Urothelium cell line (cell line): Measurements from ENCODE around the gene EZH2.

Experiments used
- DNase-seq: peaks from one replicate; pipeline ENCODE4 v3.0.0; 2011; ENCODE audit warnings: low spot score, mixed read lengths
- FAIRE-seq: peaks from 2 replicates; lab custom pipeline; 2011; peaks lifted over from hg19 to GRCh38; lab: Jason Lieb, UNC

Gene EZH2

DNA sequence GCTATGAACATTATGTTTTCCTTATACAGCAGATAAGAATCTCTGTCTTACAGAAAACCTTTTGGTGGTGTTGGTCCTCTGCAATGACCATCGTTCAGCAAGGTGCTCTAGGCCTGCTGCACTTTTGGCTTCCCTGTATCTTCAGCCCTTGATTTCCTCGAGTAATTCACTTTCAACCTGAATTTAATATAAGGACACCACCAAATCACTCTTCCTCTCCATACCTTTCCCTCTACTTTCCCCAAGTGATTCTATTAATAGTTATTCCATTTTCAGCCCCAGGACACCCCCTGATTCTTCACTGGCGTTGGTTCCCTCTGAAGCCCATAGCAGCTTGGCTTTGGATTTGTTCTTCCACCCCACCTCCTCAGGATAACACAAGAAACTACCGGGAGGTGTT, 72.2 kb downstream of the EZH2 start:
- no peak for FAIRE-seq

DNA sequence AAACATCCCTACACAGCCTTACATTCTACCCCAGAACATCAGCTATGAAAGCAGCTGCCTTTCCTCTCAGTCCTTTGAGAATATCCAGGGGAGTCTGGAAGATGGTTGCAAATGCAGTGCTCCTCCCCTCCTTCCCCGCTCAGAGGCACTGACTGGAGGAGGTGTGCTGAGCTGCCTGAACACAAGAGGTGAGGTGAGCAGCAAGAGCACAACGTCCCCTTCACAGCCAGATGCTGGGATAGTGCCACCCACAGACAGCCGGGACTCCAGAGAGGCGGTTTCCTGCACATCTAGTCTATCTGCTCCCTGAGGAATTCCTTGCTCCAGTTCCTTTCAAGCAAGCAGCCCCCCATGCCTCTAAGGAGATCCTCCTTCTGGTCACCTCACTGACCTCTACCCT, 74.2 kb downstream of the EZH2 start:
- FAIRE-seq (no peak), DNase-seq (no peak)

More for the DNA sequence above, 72.2 kb downstream of the EZH2 start:
- DNase-seq: no peak

DNA sequence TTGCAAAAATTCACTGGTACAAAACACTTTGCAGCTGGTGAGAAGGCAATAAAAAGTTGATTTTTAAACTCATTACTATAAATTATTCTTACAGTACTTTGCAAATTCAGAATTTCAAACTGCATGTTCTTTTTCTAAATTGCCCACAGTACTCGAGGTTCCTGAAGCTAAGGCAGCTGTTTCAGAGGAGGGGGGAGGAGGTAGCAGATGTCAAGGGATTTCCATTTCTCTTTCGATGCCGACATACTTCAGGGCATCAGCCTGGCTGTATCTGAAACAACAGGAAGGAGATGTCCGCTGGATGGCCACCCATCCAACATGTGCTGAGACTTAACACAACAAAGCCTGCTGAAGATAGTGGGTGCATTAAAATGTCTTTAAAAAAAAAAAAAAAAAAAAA, 76.7 kb downstream of the EZH2 start:
- DNase-seq (no peak), FAIRE-seq (no peak)

DNA sequence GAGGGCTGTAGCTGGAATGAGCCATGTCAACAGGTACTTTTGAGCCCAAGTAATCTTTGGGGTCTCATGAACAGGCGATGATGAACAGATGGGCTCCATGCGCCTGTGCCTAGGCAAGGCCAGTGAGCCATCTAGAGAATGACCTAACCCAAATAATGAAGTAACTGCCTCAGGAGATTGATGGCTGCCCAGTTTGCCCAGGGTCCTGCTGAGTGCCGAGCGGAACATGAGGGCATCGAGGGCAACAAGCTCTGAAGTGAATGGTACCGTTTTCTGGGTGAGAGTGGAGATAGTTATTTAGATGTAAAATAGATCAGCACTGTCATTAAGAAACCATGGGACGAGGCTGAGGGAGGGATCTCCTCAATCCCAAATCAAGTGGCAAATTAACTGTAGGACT, 77.9 kb downstream of the EZH2 start:
- no peak for FAIRE-seq

DNA sequence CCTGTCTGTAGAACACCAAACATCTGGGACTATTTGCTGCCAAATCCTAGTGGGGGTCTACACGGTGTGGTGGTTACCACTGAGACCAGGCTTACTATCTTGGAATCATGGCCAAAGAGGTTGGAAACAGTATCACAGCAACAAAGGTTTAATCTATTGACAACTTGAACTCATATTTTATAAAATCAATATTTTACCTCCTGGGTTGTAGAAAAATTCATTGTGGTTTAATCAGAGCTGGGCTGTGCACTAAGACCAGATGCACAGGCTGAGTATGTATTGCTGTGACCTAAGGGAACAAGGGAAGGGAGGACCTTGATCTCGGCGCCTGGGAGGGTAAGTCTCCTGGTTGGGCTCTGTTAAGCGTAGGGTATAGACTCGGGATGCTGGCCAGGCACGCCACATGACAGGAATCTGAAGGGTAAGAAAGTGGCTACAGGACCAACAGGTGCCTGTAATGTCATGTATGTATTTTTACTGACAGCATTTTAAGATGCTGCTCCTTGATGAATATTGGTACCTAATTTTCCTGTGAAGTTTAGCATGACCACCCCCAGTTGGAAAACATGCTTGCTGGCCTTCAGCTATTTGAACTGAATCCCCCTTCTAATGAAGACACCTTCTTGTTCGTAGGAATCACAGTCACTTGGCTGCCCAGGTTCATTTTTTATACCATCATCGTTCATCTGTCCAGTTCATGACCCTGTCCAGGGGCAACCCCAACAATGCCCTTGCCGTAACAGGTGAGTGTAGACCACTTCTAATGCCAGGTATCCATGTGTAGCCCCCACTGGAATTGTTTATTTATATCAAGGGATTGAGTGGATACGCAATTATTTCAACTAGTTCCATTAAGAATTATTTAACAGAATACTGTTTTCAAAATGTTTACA, 79.5 kb downstream of the EZH2 start:
- no peak for DNase-seq
- no peak for FAIRE-seq

More for the DNA sequence above, 77.9 kb downstream of the EZH2 start:
- DNase-seq: no peak

DNA sequence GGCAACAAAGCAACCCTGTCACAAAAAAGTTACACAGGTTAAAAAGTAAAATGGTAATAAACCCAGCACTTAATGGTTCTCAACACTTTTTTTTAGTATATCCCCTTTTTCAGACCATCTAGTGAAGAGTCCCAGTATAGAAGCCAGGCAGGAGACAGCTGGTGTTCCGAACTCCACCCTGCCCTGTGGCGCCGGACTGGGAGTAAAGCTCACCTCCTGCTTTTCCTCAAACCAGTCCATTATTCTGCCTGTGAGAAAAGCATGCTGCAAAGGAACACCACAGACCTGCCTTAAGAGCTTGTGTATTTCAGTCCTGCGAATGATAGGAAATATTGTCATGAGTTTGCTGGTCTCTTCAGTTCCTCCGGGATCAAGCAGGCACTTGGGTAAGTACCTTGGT, 81.0 kb downstream of the EZH2 start:
- FAIRE-seq (no peak), DNase-seq (no peak)

DNA sequence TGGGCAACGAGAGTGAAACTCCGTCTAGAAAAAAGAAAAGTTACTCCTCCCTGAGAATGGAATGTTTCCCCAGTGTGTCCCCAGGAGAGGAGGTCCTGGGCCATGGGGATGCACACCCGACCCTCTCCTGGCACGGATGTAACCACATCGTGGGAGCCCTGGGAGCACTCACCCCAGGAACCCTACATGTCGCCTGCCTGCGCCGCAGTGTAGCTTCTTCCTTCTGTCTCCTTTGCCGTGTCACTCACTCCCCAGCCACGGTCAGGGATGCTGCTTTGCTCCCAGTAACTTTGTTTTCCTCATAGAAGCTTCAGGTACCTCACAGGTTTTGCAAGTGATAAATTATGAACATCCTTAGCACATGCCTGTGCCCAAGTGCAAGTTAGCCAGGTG, 82.0 kb downstream of the EZH2 start:
- no peak for FAIRE-seq
- no peak for DNase-seq

DNA sequence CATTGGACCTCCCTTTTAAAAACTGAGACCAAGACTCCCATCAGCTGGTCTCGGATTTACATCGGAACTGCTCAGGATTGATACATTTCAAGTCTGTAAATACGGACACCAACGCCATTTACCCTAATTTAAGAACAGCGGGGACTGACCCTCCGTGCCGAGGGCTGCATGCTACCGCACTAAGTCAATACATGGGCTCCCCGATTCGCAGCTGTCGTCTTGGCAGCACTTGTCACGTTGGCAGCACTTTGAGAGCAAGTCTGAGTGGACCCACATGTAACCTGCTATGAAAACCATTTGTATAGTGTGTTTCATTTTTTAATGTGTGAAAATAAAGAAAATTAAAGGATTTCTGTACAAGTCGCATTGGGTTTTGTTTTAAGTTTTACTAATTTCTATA, 83.4 kb downstream of the EZH2 start:
- DNase-seq (no peak), FAIRE-seq (no peak)

DNA sequence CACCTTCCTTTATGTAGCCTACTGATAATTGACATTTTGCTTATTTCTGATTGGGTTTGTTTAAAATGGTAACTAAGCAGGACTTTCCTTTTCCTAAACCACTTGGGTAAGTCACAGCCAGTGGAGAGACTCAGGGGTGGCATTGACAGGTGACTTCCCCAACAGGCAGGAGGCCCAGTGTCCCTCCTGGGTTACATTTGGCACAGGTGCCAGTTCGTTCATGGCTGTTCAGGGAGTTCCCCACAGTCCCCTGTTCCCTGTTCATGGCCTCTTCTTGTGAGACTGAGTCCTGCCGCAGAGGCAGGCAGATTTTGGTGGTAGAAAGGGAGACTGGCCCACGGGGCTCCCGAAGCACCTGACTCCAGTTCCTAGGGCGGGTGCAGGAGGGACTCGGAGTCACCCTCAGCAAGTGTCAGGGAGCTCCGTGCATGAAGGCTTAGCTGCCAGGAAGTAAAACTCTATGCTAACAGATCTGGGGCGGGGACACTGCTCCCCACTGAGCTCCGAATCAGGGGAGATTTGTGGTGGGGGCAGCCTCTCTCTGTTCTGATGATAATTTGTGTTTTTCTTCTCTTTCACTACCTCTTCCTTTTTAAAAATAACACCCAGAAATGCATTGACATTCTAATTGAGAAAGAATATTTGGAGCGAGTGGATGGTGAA, 84.1 kb downstream of the EZH2 start:
- no peak for FAIRE-seq
- DNase-seq: no peak

DNA sequence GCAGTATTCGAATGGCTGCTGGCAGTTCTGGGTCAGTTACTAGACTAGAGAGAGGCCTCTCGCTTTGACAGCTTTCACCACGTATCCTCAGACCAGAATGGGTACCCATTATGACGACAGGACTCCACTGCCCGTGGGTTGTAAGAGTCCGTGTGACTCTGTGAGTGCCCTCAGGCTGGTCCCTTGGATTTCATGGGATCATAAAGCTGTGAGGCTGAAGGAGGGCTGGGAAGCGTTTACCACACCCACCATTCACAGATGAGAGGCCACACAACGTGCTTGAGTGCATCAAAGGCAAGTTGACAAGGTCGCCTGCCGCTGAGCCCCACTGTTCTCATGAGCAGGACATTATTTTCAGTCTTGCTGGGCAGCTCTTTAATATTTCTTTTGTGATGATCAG, 87.2 kb downstream of the EZH2 start:
- DNase-seq (no peak), FAIRE-seq (no peak)

DNA sequence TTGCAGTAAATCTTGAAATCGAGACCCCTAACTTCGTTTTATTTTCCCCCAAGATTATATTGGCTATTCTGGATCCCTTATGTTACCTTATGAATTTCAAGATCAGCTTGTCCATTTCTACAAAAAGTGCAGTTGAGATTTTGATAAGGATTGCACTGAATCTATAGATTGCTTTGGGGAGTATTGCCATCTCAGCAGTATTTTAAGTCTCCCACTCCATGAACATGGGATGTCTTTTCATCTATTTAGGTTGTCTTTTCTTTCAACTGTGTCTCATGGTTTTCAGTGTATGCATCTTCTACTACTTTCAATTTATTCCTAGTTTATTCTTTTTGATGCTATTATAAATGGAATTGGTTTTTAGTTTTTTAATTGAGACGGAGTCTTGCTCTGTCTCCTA, 89.6 kb downstream of the EZH2 start:
- DNase-seq (no peak), FAIRE-seq (no peak)

DNA sequence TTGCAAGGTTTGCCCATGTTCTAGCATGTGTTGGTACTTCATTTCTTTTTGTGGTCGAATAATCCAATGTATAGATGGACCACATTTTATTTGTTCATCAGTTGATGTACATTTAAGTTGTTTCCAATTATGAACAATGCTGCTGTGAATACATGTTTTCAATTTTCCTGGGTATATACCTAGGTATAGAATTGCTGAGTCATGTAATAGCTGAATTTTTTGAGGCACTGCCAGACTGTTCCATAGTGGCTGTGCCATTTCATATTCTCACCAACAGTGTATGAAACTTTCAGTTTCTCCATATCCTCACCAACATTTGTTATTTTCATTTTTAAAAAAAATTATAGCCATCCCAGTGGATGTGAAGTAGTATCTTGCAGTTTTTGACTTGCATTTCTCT, 90.5 kb downstream of the EZH2 start:
- FAIRE-seq (no peak), DNase-seq (no peak)

DNA sequence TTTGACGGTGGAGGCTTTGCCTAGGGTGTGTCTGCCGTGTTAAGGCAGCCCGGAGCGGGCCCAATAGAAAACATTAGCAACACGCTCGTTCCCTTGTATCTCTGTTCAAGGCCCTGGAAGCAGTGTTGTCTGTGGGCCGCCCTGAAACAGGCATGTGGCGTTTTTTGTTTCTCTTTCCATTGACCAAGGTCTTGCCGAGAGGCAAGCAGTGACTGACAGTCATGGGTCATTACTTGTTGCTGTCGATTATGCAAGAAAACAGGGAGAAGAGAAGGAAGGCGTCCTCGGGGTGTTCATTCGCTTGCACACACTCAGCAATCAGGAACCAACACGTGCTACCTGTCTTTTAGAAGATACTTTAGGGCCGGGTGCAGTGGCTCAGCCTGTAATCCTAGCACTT, 92.5 kb downstream of the EZH2 start:
- FAIRE-seq (no peak), DNase-seq (no peak)

DNA sequence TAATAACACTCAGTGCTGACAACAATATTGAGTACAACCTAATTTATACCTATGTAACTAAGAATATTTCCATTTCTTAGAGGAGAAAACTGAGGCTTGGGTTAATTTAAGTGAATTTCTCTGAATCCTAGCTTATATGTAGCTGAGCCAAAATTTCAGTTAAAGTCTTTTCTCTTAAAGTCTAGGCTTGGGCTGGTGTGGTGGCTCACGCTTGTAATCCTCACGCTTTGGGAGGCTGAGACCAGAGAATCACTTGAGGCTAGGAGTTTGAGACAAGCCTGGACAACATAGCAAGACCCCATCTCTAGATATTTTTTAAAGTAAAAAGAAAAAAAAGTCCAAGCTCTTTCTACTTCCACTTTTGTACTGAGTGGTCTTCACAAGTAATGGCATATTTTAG, 93.2 kb downstream of the EZH2 start:
- FAIRE-seq (no peak), DNase-seq (no peak)

DNA sequence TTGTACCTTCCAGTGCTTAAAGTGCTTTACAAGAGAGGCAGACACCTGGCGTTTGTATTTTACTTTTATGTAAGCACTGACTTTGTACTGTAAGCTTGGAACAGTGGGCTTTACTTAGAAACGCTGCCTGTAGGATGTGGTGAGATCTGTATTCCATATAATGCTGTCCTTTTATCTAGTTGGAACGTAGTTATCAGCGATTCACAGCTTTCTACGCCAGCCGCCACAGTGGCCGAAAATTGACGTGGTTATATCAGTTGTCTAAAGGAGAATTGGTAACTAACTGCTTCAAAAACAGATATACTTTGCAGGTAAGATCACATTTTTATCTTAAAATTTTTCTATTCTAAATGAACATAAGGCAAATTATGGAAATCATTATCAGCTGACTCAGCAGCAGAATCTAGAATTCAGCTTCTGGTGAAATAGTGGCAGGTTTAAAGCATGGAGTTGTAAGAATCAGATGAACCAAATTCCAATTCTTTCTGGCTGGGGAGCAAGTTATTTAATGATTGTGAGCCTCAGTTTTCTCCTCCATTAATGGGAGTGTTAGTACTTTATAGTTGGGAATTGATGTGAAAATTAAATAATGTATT, 93.9 kb downstream of the EZH2 start:
- FAIRE-seq: no peak

DNA sequence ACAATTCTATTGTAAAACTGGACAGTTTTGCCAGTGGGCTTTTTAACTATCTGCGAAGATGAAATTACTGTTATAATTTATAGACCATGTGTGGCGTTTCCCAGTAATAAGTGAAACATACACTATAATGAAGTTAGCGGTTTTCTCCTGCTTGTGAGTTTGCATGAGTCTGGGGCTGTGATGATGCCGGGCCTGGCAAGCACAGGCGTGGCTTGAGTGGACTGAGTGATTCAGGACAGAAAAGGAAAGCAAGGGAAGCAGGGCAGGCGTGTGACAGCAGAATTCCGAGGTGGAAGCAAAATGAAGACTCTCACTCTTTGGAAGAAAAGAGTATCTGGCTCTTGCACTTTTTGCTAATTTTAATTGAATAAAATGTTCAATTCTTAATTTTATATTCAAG, 94.9 kb downstream of the EZH2 start:
- no peak for DNase-seq
- FAIRE-seq: no peak

More for the DNA sequence above, 93.9 kb downstream of the EZH2 start:
- DNase-seq: no peak

DNA sequence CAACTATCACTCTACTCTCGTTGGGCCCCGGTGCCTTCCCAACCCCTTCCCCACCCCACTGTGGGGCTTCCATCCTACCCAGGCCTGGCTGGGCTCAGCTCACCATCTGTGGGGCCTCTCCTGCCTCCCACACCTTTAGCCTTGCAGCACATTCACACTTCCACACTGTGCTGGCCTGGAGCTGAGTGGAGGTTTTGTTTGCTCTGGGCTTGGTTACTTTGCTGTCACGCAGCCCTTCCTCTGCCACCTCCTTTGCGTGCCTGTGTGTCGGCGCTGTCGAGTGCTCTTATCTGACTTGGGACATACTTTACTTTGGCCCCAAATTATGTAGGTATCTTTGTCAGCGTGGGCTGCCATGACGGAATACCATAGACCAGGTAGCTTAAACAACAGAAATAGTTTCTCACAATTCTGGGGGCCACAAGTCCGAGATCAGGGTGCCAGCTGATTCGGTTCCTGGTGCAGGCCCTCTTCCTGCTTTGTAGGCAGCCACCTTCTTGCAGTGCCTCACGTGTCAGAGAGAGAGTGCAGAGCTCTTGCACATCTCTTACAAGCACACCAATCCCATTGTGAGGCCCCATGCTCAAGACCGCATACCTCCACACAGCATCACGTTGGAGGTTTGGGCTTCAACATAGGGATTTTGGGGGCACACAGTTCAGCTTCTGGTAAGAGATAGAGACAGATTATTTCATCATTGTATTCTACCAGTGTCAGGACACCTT, 96.4 kb downstream of the EZH2 start:
- DNase-seq: no peak
- FAIRE-seq: no peak

DNA sequence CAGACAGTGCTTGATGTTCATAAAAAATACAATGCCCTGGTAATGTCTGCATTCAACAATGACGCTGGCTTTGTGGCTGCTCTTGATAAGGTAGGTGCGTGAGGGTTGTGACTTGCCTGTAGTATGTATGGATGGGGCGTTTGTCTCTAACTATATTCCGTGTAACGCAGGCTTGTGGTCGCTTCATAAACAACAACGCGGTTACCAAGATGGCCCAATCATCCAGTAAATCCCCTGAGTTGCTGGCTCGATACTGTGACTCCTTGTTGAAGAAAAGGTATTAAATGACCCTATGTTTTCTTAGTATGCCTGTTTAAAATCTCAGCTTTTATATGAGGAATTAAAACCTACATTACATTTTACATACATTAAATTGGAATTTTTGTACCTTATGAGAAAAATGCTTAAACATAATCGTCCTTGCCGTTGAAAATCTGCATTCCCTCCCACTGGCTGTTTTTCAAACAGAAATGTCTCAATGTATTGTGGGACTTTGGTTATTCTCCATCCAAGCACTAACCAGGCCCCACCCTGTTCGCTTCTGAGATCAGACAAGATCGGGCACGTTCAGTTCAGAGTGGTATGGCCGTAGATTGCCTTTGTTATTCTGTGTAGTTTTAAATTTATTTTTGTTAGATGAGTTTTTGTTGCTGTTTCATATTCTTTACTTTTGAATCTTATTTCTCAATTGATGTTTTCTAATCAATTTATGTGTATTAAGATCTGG, 100.1 kb downstream of the EZH2 start:
- DNase-seq: no peak
- FAIRE-seq: no peak

DNA sequence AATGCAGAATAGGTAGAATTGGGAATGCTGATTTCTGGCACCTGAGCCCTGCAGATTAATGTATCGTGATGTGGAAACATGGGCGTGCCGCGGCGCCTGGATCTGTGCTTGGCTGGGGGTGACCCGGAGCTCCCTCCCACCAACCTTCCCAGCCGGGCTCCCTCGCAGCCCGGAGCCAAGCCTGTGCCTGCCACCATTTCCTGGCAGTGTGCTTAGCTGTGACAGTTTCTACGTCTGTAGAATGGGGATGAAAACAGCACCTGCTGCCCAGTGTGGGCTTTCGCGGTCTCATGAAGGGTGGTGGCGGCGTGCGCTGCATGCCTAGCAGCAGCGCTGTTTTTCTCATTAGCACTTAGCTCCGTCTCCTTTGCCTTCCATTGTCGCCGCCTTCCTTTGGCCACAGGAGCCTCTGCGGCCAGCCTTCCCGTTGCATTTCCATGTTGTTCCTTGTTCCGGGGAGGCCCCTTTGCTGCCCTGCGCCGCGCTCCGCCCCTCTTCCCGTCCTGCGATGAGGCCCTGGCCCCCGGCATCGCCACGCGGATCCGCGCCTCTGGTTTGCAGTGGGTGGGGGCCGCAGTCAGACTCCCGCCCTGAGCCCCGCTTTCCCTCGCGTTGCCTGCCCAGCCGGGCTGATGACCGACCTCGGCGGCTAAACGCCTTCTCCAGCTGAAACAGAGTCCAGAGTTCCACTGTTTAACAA, 101.2 kb downstream of the EZH2 start:
- DNase-seq (no peak), FAIRE-seq (no peak)

DNA sequence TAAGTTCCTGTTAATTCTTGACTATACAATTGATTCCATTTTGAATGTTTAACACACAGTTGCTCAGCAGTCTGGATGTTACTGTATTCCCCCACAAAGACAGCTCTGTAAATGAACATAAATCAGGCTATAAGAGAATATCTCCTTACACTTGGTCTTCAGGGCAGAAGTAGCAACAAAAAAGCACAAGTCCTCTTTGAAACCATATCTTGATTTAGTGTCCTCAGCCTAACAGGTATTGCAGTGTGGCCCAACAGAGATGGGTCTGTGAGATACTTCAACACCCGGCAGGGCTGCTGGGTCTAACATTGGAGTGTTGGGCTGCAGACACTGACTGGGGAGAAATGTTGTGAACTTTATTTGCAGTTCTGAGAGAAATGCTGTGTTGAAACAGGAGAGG, 109.6 kb downstream of the EZH2 start:
- FAIRE-seq (no peak), DNase-seq (no peak)
